HG03175 (cell line): ENCODE results near the gene CAMSAP2.
A peak's percentile ranks its signal among the peaks of the same experiment; 100 is the strongest.

Experiments used
- ATAC-seq: cut with Tn5 transposase; IDR thresholded peaks from one replicate; pipeline ENCODE4 v1.9.1; 2021; ENCODE audit warnings: mild to moderate bottlenecking, moderate library complexity; ENCODE audit not compliant: unreplicated experiment

Gene CAMSAP2

GRCh38 chr1:200738327-200738948 is at the start of gene CAMSAP2:
Gene CAMSAP2 (plus strand): TSS chr1:200738893. CDS start chr1:200739828, 935 bp downstream.
- peak; percentile 47 for ATAC-seq

- no peak for ATAC-seq
Observed at GRCh38 chr1:200692316-200692715, 46.4 kb upstream of the CAMSAP2 start.

- ATAC-seq: no peak
Observed at GRCh38 chr1:200693327-200693726, 45.4 kb upstream of the CAMSAP2 start.

- ATAC-seq: no peak
Observed at GRCh38 chr1:200694738-200695137, 44.0 kb upstream of the CAMSAP2 start.

- no peak for ATAC-seq
Observed at GRCh38 chr1:200699871-200700270, 38.8 kb upstream of the CAMSAP2 start.

- ATAC-seq: no peak
Observed at GRCh38 chr1:200704986-200705500, 33.6 kb upstream of the CAMSAP2 start.

GRCh38 chr1:200706111-200706814 is 32.4 kb upstream of the CAMSAP2 start:
- no peak for ATAC-seq

- ATAC-seq: no peak
Observed at GRCh38 chr1:200707116-200707515, 31.6 kb upstream of the CAMSAP2 start.

- ATAC-seq: no peak
Observed at GRCh38 chr1:200708161-200708560, 30.5 kb upstream of the CAMSAP2 start.

GRCh38 chr1:200708769-200709168 is 29.9 kb upstream of the CAMSAP2 start:
- ATAC-seq: no peak

- no peak for ATAC-seq
Observed at GRCh38 chr1:200710166-200710565, 28.5 kb upstream of the CAMSAP2 start.

GRCh38 chr1:200714504-200715187 is 24.0 kb upstream of the CAMSAP2 start:
- no peak for ATAC-seq

GRCh38 chr1:200720199-200720598 is 18.5 kb upstream of the CAMSAP2 start:
- ATAC-seq: no peak

GRCh38 chr1:200724064-200724463 is 14.6 kb upstream of the CAMSAP2 start:
- ATAC-seq: no peak

GRCh38 chr1:200727257-200727656 is 11.4 kb upstream of the CAMSAP2 start:
- no peak for ATAC-seq

GRCh38 chr1:200729863-200730262 is 8.8 kb upstream of the CAMSAP2 start:
- ATAC-seq: no peak

- no peak for ATAC-seq
Observed at GRCh38 chr1:200731654-200732332, 6.9 kb upstream of the CAMSAP2 start.

- ATAC-seq: no peak
Observed at GRCh38 chr1:200732438-200732837, 6.3 kb upstream of the CAMSAP2 start.

GRCh38 chr1:200733907-200734306 is 4.8 kb upstream of the CAMSAP2 start:
- no peak for ATAC-seq

- no peak for ATAC-seq
Observed at GRCh38 chr1:200737647-200738291, 924 bp upstream of the CAMSAP2 start.
